ENCODE data around the gene ATXN1.
"Not testable (repeated sequence)": the region's sequence is repeated elsewhere in the genome, so short reads cannot be mapped to it uniquely, and the experiment has no call there.

Gene ATXN1

GRCh38 chr6:16263464-16264099 lies 497.7 kb downstream of the ATXN1 start:
- not testable (repeated sequence) for DNase-seq

GRCh38 chr6:16262773-16263172 lies 498.5 kb downstream of the ATXN1 start:
- DNase-seq, result not testable (repeated sequence)

GRCh38 chr6:16260602-16261001 lies 500.7 kb downstream of the ATXN1 start:
- not testable (repeated sequence) for DNase-seq

- not testable (repeated sequence) for DNase-seq
Observed at GRCh38 chr6:16259604-16260003, 501.7 kb downstream of the ATXN1 start.

GRCh38 chr6:16258709-16259075 lies 502.6 kb downstream of the ATXN1 start:
- DNase-seq, result no peak

GRCh38 chr6:16257999-16258708 lies 503.1 kb downstream of the ATXN1 start:
- no peak for DNase-seq

- no peak for DNase-seq
Observed at GRCh38 chr6:16256781-16257180, 504.5 kb downstream of the ATXN1 start.

- no peak for DNase-seq
Observed at GRCh38 chr6:16254535-16254934, 506.7 kb downstream of the ATXN1 start.

- DNase-seq, result no peak
Observed at GRCh38 chr6:16253399-16254144, 507.7 kb downstream of the ATXN1 start.

GRCh38 chr6:16252686-16253299 lies 508.5 kb downstream of the ATXN1 start:
- DNase-seq, result no peak

GRCh38 chr6:16251706-16252105 lies 509.6 kb downstream of the ATXN1 start:
- no peak for DNase-seq

- no peak for DNase-seq
Observed at GRCh38 chr6:16249971-16250370, 511.3 kb downstream of the ATXN1 start.

All from CD4-positive, alpha-beta T cell treated with Interleukin-4 for 1 hour (primary cell).